Activated naive CD4-positive, alpha-beta T cell (primary cell): Measurements from ENCODE around the gene TUT1.

ENCODE experiments used
- DNase-seq, 4 experiments: peaks; one replicate each; lab custom pipeline; 2025; lab: John Stamatoyannopoulos, UW

Gene TUT1

GRCh38 chr11:62542111-62542745, 49.1 kb downstream of the TUT1 start:
- no peak for DNase-seq

DNA sequence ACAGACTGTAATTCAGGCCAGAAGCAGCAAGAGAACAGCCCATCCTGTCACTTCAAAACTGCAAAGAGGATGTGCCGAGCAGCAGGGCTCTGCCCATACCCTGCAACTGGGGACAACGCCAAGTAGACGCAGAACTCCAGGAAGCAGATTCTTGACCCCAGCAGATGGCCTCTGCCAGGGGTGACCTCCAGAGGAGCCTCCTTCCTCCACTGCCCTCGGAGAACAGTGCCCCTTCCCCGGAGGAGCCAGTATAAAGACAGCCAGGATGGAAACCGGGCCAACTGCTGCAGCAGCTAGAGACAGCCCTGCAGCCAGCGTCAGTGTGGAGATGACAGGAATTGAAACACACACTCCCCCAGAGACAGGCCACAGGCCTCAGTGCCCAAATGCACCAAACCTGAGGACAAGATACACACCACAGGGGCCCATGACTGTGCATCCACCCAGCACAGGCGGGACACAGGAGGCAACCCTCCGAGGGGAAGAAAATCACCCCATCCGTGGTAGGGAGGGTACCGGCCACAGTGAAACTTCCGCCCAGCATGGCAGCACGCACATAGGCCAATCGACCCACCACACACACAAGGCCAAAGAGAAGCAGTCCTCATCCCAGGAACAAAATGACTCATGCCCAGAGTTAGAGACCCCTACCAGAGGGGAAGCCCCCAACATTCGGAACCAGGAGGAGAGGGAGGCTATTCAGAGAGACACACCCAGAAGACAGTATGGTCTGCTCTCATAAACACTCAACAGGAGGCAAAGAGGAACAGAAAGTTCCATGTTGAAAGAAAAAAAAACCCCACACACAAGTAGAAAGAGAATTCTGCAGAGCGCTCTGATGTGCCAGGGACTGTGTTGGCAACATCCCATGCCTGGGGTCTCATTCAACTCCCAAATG, 50.3 kb downstream of the TUT1 start:
- DNase-seq: no peak

GRCh38 chr11:62539238-62539925, 51.9 kb downstream of the TUT1 start:
- no peak for DNase-seq

DNA sequence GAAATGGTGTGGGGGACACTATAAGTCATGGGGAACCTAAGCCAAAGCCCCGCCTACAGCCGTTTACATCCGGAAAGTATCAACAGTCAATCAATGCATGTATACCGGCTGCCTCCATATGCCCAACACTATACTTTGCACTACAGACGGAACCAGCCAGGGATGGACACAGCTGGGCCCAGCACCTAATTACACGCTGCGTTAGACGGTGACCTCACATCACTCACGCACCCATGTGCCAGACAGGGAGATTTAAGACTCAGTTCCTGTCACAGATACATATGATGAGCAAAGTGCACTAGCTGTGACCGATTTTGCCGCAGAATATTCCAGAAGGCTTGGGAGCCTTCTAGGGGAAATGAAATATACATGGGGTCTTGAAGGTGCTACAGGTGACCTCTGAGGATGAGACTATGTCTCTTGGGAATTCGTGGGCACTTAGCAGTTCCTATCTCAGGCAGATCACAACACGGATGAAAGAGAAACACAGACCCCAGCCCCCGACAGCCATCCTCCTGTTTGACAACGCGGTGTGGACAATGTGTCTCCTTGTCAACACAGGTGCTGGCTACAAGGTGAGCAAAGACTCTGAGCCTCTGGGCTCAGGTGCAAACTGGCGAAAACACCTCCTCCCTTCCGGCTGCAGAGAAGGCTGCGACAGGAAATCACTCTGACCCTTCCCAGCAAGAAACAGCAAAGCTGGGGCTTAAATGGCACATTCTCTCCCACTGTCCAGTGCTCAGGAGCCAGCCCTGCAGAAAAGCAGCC, 52.7 kb downstream of the TUT1 start:
- no peak for DNase-seq

- no peak for DNase-seq
Observed at GRCh38 chr11:62536301-62536957, 54.9 kb downstream of the TUT1 start.

- DNase-seq: no peak
Observed at GRCh38 chr11:62535802-62536201, 55.5 kb downstream of the TUT1 start.

DNA sequence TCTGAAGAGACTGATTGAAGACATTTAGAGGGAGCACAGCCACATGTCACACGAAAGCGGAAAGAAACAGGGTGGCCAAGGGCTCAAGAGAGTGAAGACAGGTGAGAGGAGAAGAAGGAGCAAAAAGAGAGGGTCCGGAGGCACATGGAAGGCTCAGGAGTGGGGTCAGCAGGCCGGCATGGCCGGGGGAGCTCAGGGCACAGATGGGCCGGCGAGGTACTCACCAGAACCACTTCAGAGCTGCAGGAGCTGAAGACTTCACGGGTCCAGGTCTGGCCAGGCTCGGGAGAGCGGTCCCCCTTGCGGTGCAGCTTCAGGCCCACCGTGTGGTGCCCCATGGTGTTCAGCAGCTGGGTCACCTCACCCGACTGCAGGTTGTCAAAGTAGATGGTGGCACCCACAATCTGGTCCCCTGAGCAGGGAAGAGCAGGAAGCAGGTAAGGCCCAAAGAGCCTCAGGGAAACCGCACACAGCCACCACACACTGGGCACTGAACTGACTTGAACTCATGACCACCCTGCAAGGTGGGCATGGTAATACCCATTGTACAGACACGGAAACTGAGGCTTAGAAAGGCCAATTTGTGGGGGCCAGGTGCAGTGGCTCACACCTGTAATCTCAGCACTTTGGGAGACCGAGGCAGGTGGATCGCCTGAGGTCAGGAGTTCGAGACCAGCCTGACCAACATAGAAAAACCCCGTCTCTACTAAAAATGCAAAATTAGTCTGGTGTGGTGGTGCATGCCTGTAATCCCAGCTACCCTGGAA, 56.4 kb downstream of the TUT1 start:
- DNase-seq: no peak

DNA sequence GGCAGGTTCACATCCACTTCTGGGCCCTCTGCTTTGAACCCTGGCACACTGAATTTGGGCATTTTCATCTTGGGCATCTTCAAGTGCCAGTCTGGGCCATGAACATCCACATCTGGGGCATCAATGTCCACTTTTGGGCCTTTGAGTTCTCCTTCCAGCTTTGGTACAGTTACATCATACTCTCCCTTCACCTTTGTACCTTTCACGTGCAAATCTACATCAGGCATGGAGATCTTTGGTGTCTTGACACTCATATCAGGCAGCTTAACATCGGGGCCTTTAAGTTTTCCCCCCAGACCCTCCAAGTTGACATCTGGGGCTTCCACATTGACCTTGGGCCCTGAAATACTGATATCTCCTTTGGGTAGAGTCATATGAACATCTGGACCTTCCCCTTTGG, 59.2 kb downstream of the TUT1 start:
- no peak for DNase-seq
